Ovary (tissue), 3 donors: ENCODE results near the gene TMEM45A.

Experiments used
- POLR2A ChIP-seq: fragments of 450-650 bp; IDR thresholded peaks from one replicate; pipeline ENCODE4 v1.6.1; 2017; ENCODE audit warnings: antibody characterized with exemption, mild to moderate bottlenecking, moderate library complexity
- TF ChIP-seq, protein P1 (sequence below), 3 donors: fragments of 450-650 bp in 2 of 3; fragments of 200-600 bp in 1 of 3; IDR thresholded peaks; one replicate each; pipeline versions ENCODE4 v1.5.1 to v1.8.0; 2016 to 2022; ENCODE audit warnings: antibody characterized with exemption in 3 of 3, mild to moderate bottlenecking in 1 of 3
- donor health status: DM: no; HTN: no; CAD: no.

DNA sequence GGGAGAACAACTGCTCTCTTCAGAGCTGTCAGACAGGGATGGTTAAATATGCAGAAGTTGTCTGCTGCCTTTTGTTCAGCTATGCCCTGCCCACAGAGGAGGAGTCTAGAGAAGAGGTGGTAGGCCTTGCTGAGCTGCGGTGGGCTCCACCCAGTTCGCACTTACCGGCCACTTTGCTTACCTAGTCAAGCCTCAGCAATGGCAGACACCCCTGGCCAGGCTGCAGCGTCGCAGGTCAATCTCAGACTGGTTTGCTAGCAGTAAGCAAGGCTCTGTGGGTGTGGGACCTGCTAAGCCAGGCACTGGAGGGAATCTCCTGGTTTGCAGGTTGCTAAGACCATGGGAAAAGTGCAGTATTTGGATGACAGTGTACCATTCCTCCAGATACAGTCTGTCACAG lies 12.3 kb upstream of the TMEM45A start:
- TF ChIP-seq, protein P1, sequence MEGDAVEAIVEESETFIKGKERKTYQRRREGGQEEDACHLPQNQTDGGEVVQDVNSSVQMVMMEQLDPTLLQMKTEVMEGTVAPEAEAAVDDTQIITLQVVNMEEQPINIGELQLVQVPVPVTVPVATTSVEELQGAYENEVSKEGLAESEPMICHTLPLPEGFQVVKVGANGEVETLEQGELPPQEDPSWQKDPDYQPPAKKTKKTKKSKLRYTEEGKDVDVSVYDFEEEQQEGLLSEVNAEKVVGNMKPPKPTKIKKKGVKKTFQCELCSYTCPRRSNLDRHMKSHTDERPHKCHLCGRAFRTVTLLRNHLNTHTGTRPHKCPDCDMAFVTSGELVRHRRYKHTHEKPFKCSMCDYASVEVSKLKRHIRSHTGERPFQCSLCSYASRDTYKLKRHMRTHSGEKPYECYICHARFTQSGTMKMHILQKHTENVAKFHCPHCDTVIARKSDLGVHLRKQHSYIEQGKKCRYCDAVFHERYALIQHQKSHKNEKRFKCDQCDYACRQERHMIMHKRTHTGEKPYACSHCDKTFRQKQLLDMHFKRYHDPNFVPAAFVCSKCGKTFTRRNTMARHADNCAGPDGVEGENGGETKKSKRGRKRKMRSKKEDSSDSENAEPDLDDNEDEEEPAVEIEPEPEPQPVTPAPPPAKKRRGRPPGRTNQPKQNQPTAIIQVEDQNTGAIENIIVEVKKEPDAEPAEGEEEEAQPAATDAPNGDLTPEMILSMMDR (IDR thresholded peaks at IDR 0.05): no peak
- no peak for TF ChIP-seq POLR2A
